HG03520 (cell line): ENCODE data around the gene IL20RA.

Source experiments
- ATAC-seq: cut with Tn5 transposase; IDR thresholded peaks from one replicate; pipeline ENCODE4 v1.9.1; 2021; ENCODE audit warnings: mild to moderate bottlenecking, moderate library complexity; ENCODE audit not compliant: unreplicated experiment

IL20RA gene

DNA sequence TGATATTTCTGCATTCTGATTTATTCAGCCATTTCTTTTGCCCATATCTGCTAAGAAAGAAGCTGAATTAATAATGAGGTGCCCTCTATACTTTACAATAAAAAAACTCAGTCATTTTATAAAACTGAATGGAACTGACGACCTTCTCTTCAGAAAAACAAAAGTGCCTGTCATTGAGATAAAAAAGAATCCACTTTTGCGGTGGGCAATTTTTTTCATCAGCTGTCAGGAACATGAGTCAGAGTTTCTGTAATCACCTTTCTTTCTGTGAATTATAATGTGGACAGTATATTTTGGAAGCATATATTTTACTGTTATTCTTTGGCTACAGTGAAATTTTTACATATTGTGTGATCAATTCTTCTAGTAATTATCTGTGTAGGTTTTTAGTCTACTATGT lies 33.4 kb downstream of the IL20RA start:
- no peak for ATAC-seq

DNA sequence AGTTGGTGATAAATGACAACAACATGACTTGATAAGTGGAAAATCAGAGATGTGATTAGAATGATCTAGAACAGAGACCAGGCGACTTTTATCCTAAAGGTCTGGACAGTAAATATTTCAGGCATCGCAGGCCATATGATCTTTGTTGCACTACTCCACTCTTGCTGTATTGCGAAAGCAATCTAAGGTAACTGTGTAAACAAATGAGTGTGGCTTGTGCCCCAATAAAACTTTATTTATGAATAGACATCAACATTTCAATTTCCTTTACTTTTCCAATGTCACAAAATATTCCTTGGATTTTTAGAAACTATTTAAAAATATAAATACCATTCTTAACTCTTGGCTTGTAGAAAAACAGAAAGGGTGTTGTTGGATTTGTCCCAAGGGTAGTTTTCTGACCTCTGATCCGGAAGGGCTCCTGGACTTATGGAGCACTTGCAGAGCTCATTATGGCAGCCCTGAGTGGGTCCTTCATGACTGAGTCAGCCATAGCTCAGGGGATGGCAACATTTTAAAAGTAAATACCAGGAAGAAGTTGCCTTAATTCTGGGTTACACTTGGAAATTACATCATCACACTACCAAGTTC lies 34.5 kb downstream of the IL20RA start:
- no peak for ATAC-seq

- ATAC-seq, result no peak
These were observed 36.6 kb downstream of the IL20RA start for GRCh38 chr6:137008204-137008603.

GRCh38 chr6:137006056-137006455 lies 38.7 kb downstream of the IL20RA start:
- ATAC-seq, result no peak

DNA sequence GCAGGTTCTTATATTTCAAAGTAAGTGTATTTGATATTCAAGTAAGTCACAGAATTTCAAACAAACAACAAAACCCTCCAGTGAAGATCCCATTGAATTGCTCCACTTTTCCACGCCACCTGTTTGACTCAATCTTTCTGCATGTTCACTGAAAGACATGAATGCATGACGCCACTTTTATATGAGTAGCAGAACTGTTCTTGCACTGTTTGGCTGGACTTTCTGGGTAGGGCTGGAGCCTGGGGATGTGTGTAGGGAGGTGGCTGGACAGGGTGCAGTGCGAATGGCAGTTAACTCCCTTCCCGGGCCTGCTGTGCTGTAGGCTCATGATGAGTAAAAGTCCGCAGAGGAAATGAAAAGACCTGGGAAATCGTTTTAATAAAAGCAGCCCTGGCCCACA lies 39.7 kb downstream of the IL20RA start:
- ATAC-seq, result no peak

DNA sequence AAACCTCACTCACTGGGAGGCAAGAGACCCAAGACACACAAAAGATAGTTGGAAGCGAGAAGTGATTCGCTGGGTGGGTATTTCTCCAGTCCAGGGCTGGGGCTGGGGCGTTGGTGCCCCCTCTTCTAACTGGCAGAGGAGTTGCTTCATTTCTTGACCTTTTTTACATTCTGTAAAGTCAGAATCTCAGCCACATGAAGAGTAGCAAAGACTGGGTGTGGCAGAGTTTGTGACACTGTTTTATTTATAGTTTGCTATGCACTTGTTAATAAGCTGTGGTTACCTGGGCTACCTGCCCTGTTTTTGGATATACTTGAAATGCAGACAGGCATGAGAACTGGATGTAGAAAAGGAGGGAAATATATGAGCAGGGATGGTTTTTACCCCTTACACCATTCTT lies 42.3 kb downstream of the IL20RA start:
- ATAC-seq, result no peak

DNA sequence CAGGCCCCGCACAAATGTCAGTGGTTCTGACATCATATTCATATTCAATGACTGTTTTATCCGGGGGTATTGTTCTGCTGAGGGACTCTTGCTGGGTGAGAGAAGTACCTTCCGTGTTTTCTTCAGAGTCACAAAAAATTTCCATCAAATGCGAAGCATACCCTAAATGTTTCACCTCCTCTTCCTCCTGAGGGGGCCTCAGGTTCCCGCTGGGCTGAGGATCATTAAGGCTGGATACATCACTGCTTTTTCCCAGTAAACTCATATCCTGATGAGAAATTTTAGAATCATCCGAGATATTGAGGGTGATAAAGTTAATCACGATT lies 42.8 kb downstream of the IL20RA start:
- no peak for ATAC-seq

DNA sequence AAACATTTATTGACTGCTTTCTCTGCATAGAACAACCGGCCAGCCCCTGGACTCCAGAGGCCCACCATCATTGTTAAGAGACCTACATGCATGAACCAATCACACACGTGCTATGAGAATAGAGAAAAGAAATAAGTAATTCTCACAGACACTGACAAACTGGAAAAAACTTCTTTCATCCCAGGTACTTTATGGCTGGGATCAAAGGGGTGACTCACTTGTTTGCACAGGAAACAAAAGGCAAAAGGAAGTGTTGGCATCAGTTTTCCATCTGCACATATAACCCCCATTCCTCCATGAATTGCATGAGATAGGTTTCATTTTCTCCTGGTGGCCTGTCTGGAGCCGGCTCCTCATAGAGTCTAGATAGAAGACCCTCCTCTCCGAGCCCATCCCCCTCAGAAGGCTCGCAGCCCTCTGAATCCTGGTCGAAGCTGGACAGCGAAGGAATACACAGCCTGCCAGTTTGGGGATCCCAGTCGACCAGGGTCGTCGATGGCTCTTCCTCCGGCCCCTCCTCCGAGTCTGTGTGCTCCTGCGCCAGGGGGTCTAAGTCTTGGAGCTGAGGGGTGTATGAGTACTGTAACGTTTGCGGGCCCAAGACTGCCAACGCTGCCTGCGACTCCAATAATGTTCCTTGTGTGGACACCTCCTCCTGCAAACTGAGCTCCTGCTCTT lies 43.3 kb downstream of the IL20RA start:
- ATAC-seq, result no peak

DNA sequence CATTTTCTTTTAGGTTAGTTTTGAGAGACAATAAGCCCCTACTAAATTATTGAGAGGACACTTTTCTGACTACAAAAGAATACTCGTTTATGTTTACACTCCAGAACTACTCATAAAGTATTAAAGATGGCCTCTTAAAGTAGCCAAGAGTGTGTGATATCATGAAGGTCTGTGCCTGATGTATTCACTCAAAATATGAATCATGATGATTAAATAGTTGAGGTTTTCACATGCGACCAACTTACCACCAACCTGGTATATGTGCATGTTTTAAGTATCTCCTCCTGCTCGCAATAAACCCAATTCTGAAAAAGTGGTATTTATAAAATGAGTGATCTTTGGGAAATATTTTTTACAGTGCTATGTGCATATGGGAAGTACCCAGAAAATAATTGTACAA lies 43.9 kb downstream of the IL20RA start:
- no peak for ATAC-seq

- ATAC-seq, result no peak
These were observed 49.2 kb downstream of the IL20RA start for GRCh38 chr6:136995521-136995920.

DNA sequence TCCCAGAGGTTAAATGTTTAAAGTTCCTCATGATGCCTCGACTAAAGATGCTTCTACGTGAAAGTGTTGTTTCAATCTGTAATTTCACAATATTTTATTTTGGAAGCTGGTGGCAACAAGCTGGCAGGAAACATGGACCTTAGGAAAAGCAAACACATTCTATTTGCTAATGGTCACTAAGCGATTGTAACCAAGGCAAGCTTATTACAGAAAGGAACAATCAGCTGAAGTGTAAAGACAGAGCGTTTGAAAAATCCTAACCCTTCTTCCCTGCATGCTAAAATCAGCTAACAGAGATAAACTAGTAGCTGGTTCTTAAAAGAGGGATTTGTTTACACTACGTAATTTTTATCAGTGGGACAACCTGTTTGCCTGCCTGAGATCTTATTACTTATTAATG lies 50.0 kb downstream of the IL20RA start:
- no peak for ATAC-seq

GRCh38 chr6:136992113-136992512 lies 52.7 kb downstream of the IL20RA start:
- ATAC-seq, result no peak

DNA sequence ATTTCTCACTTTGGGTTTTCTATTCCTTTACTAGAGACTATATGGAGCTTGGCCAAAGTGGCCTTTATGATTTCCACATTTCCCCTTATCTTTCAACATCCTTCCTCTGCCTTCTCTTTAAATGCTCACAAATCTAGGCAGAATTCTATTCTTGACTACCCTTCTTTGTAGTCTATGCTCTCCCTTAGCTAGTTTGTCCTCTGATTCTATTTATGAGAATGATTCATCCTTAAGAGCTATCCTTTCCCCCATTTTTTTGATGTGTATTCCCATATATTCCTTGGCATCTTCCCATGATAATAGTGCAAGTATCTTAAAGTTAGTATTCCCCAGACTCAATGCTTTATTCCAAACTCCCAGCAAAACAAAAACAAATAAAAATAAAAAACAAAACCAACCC lies 53.1 kb downstream of the IL20RA start:
- no peak for ATAC-seq

- no peak for ATAC-seq
These were observed 54.0 kb downstream of the IL20RA start for GRCh38 chr6:136990754-136991153.

DNA sequence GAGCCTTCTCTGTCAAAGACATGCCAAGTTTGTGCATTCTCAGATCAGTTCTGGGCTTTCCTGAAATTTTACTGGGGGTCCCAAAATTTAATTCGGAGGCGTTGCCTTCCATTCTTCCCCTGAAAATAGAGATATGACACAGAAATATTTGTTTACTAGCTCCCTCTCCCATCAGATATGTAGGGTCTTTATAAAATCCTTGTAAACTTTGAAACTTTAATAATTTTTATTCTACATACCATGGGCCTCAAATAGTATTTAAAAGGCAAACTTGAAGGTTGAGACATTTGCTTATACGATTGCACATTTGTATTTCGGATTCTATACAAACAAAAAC lies 54.6 kb downstream of the IL20RA start:
- no peak for ATAC-seq

DNA sequence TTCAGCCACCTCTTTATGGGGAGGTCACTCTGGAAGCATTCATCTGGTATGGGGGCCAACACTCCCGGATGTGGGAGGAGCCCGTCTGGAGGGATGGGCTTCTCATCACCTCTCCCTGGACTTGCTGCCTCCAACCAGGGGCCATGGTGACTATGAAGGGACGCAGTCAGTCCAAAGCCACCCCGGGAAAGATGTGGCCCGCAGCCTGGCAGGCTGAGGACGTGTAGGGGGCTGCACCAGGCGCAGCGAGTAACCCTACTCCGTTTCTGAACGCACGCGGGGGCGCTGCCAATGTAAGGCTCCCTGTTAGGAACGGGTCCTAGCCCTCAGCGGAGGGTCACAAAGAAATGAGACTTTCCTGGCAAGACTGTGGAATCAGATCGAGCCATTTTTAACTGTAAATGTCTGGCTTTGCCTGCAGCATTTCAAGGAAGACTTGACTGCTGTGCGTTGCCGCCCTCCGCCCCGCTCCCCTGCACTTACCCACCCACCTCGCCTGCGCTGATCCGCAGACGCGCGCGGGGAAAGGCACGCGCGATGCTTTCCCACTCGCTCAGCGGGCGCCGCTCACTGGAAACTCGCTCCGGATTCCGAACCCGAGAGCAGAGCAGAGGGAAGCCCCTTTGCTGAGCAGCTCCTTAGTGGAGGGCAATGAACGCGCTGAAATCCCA lies 55.1 kb downstream of the IL20RA start:
- ATAC-seq, result no peak

DNA sequence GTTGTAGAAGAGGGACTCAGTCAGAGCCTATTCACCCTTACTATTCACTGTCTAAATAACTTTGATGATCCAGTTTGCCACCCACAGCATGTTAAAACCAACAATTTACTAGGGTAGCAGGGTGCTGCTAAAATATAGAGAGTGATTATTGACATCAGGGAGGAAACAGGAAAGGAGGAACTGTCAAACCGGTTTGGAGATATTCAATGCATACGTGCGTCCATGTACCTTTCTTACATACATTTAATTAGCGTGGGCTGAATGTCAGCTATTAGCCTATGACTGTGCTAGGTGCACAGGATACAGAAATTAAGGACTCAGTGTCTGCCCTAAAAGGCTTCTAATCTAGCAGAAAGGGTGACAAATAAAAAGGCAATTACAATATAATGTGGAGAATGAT lies 57.2 kb downstream of the IL20RA start:
- no peak for ATAC-seq

DNA sequence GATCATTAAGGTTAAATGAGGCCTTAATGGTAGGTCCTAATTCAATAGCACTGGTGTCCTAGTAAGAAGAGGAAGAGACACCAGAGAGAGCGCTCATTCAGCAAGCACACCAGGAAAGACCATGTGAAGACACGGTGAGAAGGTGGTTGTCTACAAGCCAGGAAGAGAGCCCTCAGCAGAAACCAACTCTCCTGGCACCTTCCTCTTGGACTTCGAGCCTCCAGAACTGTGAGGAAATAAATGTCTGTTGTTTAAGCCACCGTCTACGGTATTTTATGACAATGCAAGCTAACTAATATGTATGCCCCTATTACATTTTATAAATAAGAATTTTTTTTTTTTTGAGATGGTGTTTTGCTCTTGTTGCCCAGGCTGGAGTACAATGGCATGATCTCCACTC lies 59.3 kb downstream of the IL20RA start:
- ATAC-seq, result no peak

DNA sequence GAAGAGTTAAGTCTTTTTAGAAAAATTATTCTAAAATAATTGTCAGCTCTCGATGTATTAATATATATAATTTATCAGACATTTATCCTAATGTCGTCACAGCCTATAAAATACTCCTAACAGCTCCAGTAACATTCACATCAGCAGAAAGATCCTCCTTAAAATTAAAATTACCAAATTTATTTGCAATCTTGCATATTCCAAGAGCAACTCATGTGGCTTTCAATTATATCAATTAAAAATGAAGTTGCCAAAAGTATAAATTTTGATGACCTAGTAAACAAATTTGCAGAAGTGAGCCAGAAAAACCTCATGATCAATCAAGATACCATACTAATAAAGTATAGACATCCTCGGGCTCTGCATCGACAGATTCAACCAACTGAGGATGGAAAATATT lies 60.2 kb downstream of the IL20RA start:
- no peak for ATAC-seq

- no peak for ATAC-seq
These were observed 61.1 kb downstream of the IL20RA start for GRCh38 chr6:136983687-136984086.

GRCh38 chr6:136982928-136983327 lies 61.8 kb downstream of the IL20RA start:
- ATAC-seq, result no peak

DNA sequence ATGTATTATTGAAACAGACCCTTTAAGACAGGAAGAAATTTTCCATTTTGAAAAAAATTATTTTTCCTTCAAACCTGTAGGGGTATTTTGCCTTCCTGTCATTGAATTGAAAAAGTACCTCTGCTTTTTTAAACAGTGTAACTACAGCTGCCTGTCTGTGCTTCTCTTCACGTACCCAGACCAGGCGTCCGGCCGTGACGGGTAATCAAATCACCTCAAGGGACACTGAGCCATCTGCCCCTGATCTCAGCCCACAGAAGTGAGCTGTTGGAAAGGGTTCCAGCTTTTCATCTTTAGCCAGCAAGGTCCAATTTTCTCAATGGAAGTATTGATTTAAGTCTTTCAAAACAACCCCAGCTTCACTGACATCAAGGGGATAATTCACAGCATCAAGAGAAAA lies 64.7 kb downstream of the IL20RA start:
- no peak for ATAC-seq

DNA sequence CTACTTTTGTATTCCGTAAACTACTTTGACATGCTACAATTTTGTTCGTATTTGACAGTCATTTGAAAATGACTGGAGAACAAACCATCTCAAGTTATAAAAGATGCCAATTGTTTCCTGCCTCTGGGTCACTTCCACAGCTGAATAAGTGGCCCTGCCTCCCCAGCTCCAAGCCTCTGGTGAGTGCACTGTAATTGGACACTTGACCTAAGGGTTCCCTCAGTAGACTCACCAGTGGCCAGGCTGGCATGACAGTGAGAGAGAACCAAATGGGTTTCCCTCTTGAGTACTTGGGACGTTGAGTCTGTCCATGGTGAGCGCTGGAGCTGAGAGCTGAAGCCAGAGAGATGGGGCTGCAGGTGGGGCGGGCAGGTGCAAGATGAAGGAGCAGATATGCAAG lies 65.6 kb downstream of the IL20RA start:
- ATAC-seq, result no peak
